Keratinocyte (primary cell): ENCODE data around the gene TMEM9.

Experiments
- CTCF ChIP-seq, 3 experiments: IDR thresholded peaks in 1 of 3; conservative IDR thresholded peaks in 1 of 3; optimal IDR thresholded peaks in 1 of 3; 2 replicates in 2 of 3; 3 replicates in 1 of 3; pipeline versions ENCODE3 to v1.5.1; 2011; ENCODE audit warnings: low read length in 3 of 3, mild to moderate bottlenecking in 3 of 3, moderate library complexity in 2 of 3, control low read depth in 1 of 3, inconsistent platforms in 1 of 3; ENCODE audit not compliant: insufficient read depth in 2 of 3; ENCODE audit errors: extremely low read depth in 1 of 3
- EZH2 ChIP-seq: IDR thresholded peaks from one replicate; pipeline ENCODE4 v1.6.1; 2012; ENCODE audit warnings: inconsistent platforms, mild to moderate bottlenecking, low read length, moderate library complexity

- TF ChIP-seq CTCF (optimal IDR thresholded peaks at IDR 0.05 in 1 of 3, IDR thresholded peaks at IDR 0.05 in 1 of 3, conservative IDR thresholded peaks at IDR 0.05 in 1 of 3; ENCODE audit: extremely low read depth in 1 of 3, insufficient read depth in 2 of 3, low read length in 3 of 3), result no peak
- no peak for TF ChIP-seq EZH2
These were observed 13.4 kb downstream of the TMEM9 start for GRCh38 chr1:201140941-201141260.
